CD4-positive, alpha-beta T cell treated with Interleukin-17A for 4 hours (primary cell): ENCODE measurements around the gene PAPSS2.
A peak's percentile ranks its signal among the peaks of the same experiment; 100 is the strongest.
"Not testable (repeated sequence)": the region's sequence is repeated elsewhere in the genome, so short reads cannot be mapped to it uniquely, and the experiment has no call there.

Source experiments
- DNase-seq: peaks from one replicate; pipeline ENCODE4 v3.0.0-alpha.2; 2020; ENCODE audit warnings: mixed read lengths

PAPSS2 gene

DNA sequence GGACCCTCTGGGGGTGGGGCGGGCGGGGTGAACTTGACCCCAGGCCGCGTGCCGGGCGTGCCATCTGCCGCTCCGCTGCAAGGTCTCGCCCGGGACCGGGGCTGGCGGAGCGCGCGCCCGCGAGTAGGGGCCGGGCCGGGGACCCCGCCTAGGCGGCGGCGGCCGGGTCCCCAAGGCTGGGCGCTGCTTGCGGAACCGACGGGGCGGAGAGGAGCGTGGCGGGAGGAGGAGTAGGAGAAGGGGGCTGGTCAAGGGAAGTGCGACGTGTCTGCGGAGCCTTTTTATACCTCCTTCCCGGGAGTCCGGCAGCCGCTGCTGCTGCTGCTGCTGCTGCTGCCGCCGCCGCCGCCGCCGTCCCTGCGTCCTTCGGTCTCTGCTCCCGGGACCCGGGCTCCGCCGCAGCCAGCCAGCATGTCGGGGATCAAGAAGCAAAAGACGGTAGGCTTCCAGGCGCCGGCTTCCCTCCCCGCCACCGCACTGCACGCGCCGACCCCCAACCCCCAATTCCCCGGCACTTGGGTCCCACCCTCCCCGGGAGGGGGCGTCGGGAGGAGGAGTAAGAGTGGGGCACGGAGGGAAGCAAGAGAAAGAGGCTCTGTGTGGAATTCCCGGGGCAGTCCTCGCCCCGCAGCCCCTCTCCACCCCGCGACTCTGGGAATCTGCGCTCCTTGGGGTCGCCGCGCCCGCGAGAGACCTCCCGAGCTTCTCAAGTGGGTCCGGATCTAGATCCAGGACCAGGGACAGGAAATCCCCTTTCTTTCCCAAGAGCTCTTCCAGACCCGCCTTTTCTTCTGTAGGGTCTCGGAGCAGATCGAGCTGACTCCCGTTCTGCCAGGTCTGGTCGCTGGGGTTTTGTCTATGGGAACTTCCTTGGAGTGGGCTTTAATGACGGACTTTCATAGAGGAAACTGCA, at the start of gene PAPSS2:
Gene PAPSS2 (plus strand): TSS at position 308 of the 913 bp plus-strand sequence. CDS start 104 bp downstream, at position 412.
- peak; percentile 28 for DNase-seq

GRCh38 chr10:87611341-87611740, 48.3 kb upstream of the PAPSS2 start:
- DNase-seq = not testable (repeated sequence)

DNA sequence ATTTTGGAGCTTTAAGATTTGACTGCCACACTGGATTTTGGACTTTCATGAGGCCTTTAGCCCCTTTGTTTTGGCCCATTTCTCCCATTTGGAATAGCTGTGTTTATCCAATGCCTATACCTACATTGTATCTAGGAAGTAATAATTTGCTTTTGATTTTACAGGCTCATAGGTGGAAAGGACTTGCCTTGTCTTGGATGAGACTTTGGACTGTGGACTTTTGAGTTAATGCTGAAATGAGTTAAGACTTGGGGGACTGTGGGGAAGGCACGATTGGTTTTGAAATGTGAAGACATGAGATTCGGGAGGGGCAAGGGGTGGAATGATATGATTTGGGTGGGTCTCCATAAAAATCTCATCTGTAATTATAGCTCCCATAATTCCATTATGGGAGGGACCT, 47.6 kb upstream of the PAPSS2 start:
- no peak for DNase-seq

DNA sequence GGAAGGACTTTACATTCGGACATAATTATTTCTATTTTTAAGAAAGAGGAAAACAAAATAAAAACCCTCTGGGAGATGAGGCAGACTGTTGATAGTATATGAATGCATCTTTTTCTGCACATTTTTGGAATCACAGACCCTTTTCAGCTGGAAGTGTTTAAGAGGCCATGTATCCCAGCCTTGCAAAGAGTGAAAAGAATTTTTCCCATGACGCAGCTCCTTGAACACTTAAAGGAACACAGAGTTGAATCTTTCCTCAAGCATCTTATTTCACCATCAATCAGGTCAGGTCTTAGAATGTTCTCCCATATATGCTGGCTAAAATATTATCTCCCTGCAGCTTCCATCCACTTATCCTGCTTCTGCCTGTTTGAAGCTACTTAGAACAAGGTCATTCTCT, 45.9 kb upstream of the PAPSS2 start:
- DNase-seq = no peak

GRCh38 chr10:87615856-87616255, 43.8 kb upstream of the PAPSS2 start:
- DNase-seq = no peak

GRCh38 chr10:87617503-87617902, 42.2 kb upstream of the PAPSS2 start:
- no peak for DNase-seq

DNA sequence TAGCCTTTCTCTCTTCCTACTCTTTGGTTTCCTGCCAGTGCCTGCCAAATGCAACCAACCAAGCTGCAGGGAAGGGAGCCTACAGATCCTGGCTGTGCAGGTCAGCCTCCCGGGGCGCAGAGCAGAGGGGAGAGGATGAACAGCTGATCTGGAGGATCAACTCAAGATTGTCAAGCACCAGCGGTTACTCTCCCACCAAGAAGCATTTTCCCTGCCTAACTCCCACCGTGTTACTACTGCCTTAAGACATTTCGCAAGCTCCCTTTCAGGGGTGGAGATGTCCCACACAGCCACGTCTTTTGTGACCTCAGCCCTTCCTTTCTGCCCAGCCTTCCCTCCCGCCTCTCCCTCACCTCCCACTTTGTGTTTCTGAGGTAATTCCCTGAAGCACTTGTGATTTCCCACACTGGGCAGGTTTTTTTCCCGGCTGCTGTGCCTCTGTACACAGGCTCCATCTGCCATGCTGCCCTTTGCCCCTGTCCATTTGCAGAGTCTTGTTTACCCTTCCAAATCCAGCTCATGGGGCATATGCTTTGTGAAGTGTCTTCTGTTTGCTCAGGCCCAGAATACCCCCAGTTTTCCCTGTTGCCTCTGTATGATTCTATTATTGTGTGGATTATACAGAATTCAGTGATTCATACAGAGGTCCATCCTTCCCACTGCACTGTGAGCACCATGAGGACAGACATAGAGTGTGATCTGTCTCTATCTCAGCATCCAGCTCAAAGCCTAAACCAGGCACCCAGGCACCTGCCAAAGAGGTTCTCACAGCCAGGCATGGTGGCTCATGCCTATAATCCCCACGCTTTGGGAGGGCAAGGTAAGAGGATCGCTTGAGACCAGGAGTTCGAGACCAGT, 40.9 kb upstream of the PAPSS2 start:
- DNase-seq = no peak

DNA sequence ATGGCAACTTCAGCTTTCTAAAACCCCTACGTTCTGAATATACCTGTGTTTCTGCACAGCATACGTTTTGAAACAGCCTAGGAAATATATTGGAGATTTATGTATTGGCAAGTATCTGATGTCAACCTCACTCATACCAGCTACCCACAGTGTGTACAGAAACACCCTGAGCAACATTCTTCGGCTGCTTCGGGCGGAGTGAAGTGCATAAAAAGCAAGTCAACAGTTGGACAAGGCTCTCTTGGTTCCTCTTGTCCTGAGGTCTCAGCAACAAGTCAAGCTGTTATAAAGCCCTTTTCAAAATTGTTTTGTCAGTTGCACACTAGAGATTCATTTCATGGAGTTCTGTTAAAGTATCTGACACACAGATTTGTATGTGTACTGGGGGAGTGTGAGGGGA, 40.0 kb upstream of the PAPSS2 start:
- DNase-seq = no peak

DNA sequence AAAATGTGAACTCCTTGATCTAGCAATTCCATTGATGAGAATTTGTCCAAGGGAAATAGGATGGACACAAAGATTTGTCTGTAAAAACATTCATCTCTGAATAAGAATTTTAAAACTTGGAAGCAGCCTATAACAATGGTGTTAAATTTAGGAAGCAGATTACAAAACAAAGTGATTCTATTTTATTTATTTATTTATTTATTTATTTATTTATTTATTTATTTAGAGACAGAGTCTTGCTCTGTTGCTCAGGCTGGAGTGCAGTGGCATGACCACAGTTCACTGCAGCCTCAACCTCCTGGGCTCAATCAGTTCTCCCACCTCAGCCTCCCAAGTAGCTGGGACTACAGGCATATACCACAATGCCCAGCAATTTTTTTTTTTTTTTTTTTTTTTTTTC, 38.2 kb upstream of the PAPSS2 start:
- DNase-seq = not testable (repeated sequence)

GRCh38 chr10:87622314-87623004, 37.2 kb upstream of the PAPSS2 start:
- DNase-seq = no peak

DNA sequence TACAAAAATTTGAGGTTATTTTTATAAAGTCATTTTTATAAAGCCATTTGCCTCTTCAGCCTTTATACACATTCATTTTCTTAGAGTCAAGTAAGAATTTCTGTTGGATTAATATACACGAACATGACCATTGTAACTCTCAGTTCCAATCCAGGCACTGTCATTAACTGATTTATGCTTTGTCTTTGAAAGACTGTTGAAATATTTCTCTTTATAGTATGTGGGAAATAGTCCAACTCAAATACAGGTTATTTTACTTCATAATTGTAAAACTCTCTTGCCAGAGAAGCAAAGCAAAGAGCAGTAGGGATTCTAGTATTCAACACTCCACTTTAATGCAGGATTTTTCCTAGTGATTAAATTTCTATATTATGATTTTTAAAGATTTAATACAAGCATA, 36.5 kb upstream of the PAPSS2 start:
- no peak for DNase-seq

DNA sequence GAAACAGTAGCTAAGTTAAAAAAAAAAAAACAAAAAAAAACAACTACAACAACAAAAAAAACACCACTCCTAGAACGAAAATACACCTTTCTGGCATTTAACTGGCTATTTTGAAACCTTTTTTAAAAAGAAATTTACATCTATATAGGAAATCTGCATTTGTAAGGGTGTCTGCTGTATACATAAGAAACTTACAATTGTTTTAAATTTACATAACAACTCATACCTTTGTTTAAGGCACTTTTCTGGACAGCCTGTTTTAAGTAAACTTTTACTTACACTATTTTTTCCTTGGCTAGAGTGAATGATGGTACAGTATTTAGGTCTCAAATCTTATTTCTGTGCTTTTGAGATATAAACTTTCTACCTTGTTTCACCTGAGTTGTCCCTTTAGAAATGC, 34.0 kb upstream of the PAPSS2 start:
- DNase-seq = no peak

DNA sequence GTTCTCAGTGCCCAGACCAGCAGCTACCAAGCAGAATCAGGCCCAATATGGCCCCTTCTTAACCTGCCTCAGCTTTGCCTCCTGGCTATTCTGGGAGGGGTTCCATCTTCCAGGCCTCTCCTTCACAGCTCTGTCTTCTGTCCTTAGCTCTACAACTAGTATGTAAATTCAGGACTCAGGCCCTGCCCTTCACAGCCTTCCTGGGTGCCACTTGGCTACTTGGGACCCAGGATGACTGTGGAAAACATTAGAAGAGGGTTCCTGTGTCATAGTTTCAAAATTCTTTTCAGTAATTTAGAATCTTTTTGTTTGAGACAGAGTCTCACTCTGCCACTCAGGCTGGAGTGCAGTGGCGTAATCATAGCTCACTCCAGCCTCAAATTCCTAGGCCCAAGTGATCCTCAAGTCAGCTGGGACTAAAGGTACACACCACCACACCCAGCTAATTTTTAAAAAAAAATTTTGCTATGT, 33.2 kb upstream of the PAPSS2 start:
- no peak for DNase-seq

DNA sequence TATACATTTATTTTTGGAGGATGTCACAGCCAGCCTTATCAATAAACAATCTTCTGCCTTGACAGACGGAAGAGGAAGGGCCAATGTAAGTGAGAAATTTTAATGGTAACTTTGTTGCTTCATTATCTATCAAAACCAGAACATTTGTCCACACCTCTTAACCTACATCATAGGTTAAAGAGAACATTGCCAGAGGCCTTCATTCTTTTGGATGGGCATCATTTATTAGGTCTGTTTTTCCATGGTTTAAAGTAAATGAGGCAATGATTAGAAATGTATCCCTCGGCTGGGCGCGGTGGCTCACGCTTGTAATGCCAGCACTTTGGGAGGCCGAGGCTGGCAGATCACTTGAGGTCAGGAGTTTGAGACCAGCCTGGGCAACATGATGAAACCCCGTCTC, 29.5 kb upstream of the PAPSS2 start:
- DNase-seq = no peak

DNA sequence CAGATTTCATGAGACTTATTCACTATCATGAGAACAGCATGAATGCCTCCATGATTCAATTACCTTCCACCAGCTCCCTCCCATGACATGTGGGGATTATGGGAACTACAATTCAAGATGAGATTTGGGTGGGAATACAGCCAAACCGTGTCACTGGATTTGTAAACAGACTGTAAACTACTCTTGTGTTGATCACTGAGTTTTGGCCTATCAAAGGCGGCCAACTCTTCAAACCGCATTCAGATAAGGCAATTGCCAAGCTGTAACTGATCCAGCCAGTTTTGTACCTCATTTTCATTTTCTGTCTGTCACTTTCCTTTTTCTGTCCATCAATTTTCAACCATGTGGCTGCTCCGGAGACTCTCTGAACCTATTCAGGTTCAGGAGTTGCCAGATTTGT, 27.2 kb upstream of the PAPSS2 start:
- DNase-seq = no peak

DNA sequence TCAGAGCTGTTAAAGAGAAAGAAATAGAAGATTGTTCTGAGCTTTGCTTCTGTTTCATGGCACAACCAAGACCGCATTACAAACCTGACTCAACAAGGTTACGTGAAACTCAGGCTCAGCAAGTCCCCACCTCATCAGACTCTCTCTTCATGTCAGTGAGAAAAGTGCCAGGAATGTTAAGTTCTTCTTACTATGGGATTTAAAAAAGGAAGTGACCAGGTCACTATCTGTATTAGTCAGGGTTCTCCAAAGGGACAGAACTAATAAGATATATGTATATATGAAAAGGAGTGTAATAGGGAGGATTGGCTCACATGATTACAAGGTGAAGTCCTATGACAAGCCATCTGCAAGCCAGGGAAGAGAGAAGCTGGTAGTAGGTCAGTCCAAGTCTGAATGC, 25.4 kb upstream of the PAPSS2 start:
- DNase-seq = no peak

DNA sequence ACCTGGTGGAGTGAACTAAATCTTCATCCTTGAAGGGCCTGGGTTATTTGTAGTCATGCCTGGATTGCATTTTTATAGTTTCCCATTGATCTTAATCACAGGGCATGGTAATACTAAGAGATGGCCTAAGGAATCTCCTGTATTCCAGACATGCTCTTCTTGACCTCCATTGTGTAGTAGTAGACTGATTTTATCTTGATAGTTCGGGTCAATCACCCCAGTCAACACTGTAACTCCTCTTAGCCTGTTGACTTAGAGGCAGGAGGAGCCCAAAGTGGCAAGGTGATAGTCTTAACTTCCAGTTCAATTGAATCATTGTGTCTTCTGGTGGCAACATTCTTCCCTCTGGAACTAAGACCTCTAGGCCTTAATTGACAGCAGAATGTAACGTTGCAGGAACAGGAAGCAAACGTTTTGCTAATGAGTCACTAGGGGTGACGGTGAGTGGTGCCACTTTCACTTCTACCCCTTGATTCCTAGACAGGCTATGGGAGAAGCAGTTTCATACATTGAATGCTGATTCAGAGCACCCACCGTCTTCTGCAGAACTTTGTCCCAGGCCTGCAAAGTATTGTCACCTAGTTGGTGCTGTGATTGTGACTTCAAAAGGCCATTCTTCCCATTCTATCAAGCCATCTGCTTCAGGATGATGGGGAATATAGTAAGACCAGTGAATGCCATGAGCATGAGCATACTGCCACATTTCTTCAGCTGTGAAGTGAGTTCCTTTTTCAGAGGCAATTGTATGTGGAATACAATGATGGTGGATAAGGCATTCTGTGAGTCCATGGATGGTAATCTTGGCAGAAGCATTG, 24.0 kb upstream of the PAPSS2 start:
- DNase-seq = no peak

DNA sequence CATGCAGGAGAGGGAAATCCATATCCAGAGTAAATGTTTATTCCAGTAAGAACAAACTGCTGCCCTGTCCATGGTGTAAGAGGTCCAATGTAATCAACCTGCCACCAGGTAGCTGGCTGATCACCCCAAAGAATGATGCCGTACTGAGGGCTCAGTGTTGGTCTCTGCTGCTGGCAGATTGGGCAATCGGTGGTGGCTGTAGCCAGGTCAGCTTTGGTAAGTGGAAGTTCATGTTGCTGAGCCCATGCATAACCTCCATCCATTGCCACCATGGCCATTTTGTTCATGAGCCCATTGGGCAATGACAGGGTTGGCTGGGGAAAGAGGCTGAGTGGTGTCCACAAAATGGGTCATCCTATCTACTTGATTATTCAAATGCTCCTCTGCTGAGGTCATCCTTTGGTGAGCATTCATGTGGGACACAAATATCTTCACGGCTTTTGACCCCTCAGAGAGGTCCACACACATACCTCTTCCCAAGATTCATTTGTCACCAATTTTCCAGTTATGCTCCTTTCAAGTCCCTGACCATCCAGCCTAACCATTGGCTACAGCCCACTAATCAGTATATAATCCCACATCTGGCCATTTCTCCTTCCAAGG, 23.3 kb upstream of the PAPSS2 start:
- no peak for DNase-seq

GRCh38 chr10:87639493-87639892, 20.2 kb upstream of the PAPSS2 start:
- no peak for DNase-seq

DNA sequence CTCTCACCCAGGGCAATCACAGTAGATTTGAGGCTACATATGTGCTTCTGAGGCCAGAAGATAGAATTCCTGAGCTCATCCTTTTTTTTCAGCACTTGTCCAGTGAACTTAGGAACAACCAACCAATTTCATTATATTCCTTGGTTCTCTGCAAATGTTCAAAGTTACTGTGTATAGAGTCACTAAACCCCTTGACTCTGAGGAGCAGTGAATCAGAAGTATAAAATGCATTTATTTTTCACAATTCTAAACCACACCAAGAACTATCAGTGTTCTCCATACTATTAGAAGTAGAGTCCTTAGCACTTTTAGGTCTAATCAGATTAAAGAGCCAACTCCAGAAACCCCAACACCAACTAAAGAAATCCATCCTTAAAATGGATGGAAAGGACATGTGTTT, 19.6 kb upstream of the PAPSS2 start:
- no peak for DNase-seq

DNA sequence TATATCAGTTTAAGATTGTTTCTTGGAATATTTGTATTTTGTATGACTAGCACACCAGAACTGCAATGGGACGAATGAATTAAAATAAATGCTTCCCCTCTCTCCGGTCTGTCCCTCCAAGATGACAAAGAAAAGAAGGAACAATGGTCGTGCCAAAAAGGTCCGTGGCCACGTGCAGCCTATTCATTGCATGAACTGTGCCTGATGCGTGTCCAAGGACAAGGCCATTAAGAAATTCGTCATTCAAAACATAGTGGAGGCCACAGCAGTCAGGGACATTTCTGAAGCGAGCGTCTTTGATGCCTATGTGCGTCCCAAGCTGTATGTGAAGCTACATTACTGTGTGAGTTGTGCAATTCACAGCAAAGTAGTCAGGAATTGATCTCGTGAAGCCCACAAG, 17.2 kb upstream of the PAPSS2 start:
- DNase-seq = no peak

- DNase-seq = no peak
These were observed 16.7 kb upstream of the PAPSS2 start for GRCh38 chr10:87642988-87643387.
